Spleen (tissue), 7 donors: ENCODE measurements around the gene TANK.

ENCODE experiments used
- POLR2A ChIP-seq, 3 donors: fragments of 450-650 bp; IDR thresholded peaks; one replicate each; pipeline ENCODE4 v1.5.1; 2017; ENCODE audit warnings: antibody characterized with exemption in 3 of 3, mild to moderate bottlenecking in 1 of 3
- POLR2AphosphoS5 ChIP-seq, 3 donors: sonication (generic); formaldehyde crosslinking; IDR thresholded peaks; one replicate each; pipeline ENCODE4 v1.5.1; 2017; ENCODE audit warnings: antibody characterized with exemption in 3 of 3
- TF ChIP-seq, protein P1 (sequence below), 11 experiments: fragments of 200-600 bp in 7 of 11; fragments of 450-650 bp in 4 of 11; sonication (generic) in 4 of 11; IDR thresholded peaks in 8 of 11; conservative IDR thresholded peaks in 3 of 11; 1 replicate in 7 of 11; 2 replicates in 4 of 11; pipeline versions ENCODE4 v1.4.0 to v1.8.0; 2016 to 2021; ENCODE audit warnings: antibody characterized with exemption in 11 of 11, inconsistent platforms in 4 of 11, mild to moderate bottlenecking in 1 of 11
- donor health status: DM: no; HTN: no; CAD: no; lungs with moderate emphysema.
- donor health status: DM: no; HTN: no; CAD: no.
- donor health status: DM: no; HTN: no; CAD: no.

DNA sequence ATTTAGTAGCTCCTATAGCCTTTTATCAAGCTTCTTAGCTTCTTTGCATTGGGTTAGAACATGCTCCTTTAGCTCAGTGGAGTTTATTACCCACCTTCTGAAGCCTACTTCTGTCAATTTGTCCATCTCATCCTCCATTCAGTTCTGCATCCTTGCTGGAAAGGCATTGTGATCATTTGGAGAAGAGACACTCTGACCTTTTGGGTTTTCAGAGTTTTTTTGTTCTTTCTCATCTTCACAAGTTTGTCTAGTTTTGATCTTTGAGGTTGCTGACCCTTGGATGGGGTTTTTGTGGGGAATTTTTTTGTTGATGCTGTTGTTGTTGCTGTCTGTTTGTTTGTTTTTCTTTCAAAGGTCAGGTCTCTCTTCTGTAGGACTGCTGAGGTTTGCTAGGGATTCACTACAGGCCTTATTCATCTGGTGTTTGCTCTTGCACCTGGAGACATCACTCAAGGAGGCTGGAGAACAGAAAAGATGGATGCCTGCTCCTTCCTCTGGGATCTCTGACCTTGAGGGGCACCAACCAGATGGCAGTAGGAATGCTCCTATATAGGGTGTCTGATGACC, 13.9 kb upstream of the TANK start:
- TF ChIP-seq POLR2AphosphoS5 (IDR thresholded peaks at IDR 0.05) = no peak
- TF ChIP-seq, protein P1, sequence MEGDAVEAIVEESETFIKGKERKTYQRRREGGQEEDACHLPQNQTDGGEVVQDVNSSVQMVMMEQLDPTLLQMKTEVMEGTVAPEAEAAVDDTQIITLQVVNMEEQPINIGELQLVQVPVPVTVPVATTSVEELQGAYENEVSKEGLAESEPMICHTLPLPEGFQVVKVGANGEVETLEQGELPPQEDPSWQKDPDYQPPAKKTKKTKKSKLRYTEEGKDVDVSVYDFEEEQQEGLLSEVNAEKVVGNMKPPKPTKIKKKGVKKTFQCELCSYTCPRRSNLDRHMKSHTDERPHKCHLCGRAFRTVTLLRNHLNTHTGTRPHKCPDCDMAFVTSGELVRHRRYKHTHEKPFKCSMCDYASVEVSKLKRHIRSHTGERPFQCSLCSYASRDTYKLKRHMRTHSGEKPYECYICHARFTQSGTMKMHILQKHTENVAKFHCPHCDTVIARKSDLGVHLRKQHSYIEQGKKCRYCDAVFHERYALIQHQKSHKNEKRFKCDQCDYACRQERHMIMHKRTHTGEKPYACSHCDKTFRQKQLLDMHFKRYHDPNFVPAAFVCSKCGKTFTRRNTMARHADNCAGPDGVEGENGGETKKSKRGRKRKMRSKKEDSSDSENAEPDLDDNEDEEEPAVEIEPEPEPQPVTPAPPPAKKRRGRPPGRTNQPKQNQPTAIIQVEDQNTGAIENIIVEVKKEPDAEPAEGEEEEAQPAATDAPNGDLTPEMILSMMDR (IDR thresholded peaks at IDR 0.05 in 8 of 11, conservative IDR thresholded peaks at IDR 0.05 in 3 of 11) = no peak
- no peak for TF ChIP-seq POLR2A (IDR thresholded peaks at IDR 0.05)
